ENCODE results near the gene B4GALT5. TPM values are rescaled to one million over a fixed set of nuclear protein-coding genes. Genes with fewer than 3 reads are reported as not detected.
"Not testable (repeated sequence)": the region's sequence is repeated elsewhere in the genome, so short reads cannot be mapped to it uniquely, and the experiment has no call there.

Gene B4GALT5
- total RNA-seq, 2 donors from 2014 or later = 14.8 to 27.3 TPM

- peaks cover 1 to 4% of the 10 kb centered on the region in 2 donors for H3K36me3 Mint-ChIP-seq (ENCODE audit: insufficient read depth in 2 of 2)
Observed at GRCh38 chr20:49629606-49630005, 84.1 kb downstream of the B4GALT5 start.

DNA sequence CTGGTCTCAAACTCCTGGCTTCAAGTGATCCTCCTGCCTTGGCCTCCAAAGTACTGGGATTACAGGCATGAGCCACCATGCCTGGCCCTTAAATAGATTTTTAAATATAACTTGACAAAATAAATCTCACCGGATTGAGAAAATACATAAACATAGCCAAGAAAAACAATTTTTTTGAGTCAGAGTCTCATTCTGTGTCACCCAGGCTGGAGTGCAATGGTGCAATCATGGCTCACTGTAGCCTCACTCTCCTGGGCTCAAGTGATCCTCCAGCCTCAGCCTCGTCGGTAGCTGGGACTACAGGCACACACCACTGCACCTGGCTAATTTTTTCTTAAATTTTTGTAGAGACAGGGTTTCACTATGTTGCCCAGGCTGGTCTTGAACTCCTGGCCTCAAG lies 85.4 kb downstream of the B4GALT5 start:
- not testable (repeated sequence) for H3K4me3 Mint-ChIP-seq; DNase-seq; H3K9me3 Mint-ChIP-seq; H3K27ac Mint-ChIP-seq; H3K36me3 Mint-ChIP-seq (ENCODE audit: insufficient read depth in 2 of 2)
- Mint-ChIP-seq H3K4me1 (ENCODE audit: low read depth) (peaks cover 13% of the 10 kb centered on the region), H3K27me3 (ENCODE audit: low read depth) (peaks cover 21% of the 10 kb centered on the region)
- peak in 1 of 2 donors; percentile 34 for ATAC-seq (replicated peaks in 1 of 2)

More at GRCh38 chr20:49629606-49630005, 84.1 kb downstream of the B4GALT5 start:
- no peak overlapping the region for H3K27ac Mint-ChIP-seq
- DNase-seq (no peak), ATAC-seq (replicated peaks in 1 of 2) (no peak)
- H3K27me3 Mint-ChIP-seq (ENCODE audit: low read depth) = peaks cover 21% of the 10 kb centered on the region
- H3K4me3 Mint-ChIP-seq = no peak overlapping the region
- no peaks in the 10 kb centered on the region for H3K9me3 Mint-ChIP-seq
- peaks cover 13% of the 10 kb centered on the region for H3K4me1 Mint-ChIP-seq (ENCODE audit: low read depth)

- peaks cover 21% of the 10 kb centered on the region for H3K27me3 Mint-ChIP-seq (ENCODE audit: low read depth)
- peaks cover 1 to 2% of the 10 kb centered on the region in 2 donors for H3K36me3 Mint-ChIP-seq (ENCODE audit: insufficient read depth in 2 of 2)
- H3K27ac Mint-ChIP-seq = no peak overlapping the region
- peak in 1 of 2 donors; percentile 16 for ATAC-seq (replicated peaks in 1 of 2)
- no peak overlapping the region for H3K4me3 Mint-ChIP-seq
- DNase-seq = no peak
- H3K4me1 Mint-ChIP-seq (ENCODE audit: low read depth) = peaks cover 13% of the 10 kb centered on the region
- no peaks in the 10 kb centered on the region for H3K9me3 Mint-ChIP-seq
Observed at GRCh38 chr20:49627329-49627761, 86.3 kb downstream of the B4GALT5 start.

DNA sequence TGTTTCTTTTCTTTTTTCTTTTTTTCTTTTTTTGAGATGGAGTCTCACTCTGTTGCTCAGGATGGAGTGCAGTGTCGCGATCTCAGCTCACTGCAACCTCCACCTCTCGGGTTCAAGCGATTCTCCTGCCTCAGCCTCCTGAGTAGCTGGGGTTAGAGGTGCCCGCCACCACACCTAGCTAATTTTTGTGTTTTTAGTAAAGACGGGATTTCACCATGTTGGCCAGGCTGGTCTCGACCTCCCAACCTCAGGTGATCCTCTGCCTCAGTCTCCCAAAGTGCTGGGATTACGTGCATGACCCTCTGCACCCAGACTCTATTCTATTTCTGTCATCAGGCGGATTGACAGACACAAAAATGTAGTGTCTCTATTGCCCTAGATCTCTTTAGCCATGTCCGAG lies 88.7 kb downstream of the B4GALT5 start:
- H3K27ac Mint-ChIP-seq; H3K4me1 Mint-ChIP-seq (ENCODE audit: low read depth); DNase-seq; H3K9me3 Mint-ChIP-seq; H3K36me3 Mint-ChIP-seq (ENCODE audit: insufficient read depth in 2 of 2); H3K4me3 Mint-ChIP-seq; ATAC-seq (replicated peaks in 1 of 2): not testable (repeated sequence)
- peaks cover 33% of the 10 kb centered on the region for H3K27me3 Mint-ChIP-seq (ENCODE audit: low read depth)

DNA sequence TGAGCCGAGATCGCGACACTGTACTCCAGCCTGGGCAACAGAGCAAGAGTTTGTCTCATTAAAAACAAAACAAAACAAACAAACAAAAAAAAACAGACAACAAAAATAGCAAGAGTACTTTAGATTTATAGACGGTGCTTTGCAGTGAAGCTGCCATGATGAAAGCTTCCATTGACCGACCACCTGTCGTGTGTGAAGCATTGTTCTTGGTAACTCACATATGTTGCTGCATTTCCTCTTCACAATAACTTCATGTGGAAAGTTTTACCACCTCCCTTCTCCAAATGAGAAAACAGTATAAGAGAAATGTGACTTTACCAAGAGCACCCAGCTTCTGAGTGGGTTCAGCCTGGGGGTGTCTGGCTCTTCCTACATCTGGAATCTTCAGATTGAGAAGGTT lies 89.4 kb downstream of the B4GALT5 start:
- Mint-ChIP-seq H3K9me3 (peaks cover 5 to 6% of the 10 kb centered on the region in 2 donors), H3K36me3 (ENCODE audit: insufficient read depth in 2 of 2) (peaks cover 4 to 7% of the 10 kb centered on the region in 2 donors), H3K4me3 (no peak overlapping the region), H3K27me3 (ENCODE audit: low read depth) (peaks cover 33% of the 10 kb centered on the region), H3K27ac (no peak overlapping the region), H3K4me1 (ENCODE audit: low read depth) (peaks cover 6% of the 10 kb centered on the region)
- ATAC-seq (replicated peaks in 1 of 2) (no peak), DNase-seq (no peak)

GRCh38 chr20:49622243-49622642 lies 91.4 kb downstream of the B4GALT5 start:
- Mint-ChIP-seq H3K9me3 (peaks cover 5 to 6% of the 10 kb centered on the region in 2 donors), H3K4me3 (no peak overlapping the region), H3K27me3 (ENCODE audit: low read depth) (peaks cover 31% of the 10 kb centered on the region), H3K36me3 (ENCODE audit: insufficient read depth in 2 of 2) (peaks cover 4 to 7% of the 10 kb centered on the region in 2 donors), H3K4me1 (ENCODE audit: low read depth) (peaks cover 5% of the 10 kb centered on the region), H3K27ac (no peak overlapping the region)
- no peak for DNase-seq
- no peak for ATAC-seq (replicated peaks in 1 of 2)

DNA sequence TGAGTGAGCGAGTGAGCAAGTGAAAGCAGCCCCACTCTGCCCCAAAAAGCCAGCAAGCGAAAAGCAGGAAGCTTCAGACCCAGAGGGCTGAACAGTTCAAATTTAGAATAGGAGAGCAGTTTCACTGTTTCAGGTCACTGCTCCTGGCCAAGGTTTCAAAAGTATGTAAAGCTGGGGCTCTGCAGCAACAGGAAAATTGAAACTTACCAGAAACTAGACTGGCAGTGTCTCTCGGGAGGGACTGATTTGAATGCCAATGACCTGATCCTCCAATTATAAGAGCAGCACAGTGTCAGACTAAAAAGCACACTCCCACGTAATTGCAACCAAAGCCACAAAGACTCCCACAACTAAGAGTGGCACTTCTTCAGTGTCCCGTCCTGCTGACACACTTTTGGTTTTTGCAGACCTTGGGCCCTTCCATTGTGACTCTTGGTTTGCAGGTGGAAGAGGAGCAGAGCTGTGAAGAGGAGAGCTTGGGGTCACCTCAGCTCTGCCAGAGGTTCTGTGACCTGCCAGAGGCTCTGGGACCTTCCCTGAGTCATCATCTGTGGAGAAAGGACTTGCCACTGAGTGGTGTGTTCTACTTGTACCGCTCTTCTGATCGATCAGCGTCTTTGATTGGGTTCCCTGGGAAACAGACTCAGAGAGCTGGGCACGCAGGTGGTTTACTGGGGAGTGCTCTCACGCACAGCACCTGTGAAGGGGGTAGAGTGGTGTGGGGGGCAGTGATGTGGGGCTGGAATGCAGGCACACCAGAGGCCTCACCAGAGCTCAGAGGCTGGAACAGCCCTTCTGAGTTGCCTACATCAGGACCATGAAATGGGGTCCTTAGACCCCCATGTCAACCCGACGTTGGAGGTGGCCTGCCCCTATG lies 93.1 kb downstream of the B4GALT5 start:
- ATAC-seq (replicated peaks in 1 of 2) (peak; percentile 87 to 90), DNase-seq (peak; percentile 51)
- Mint-ChIP-seq H3K4me1 (ENCODE audit: low read depth) (no peaks in the 10 kb centered on the region), H3K27me3 (ENCODE audit: low read depth) (peaks cover 17% of the 10 kb centered on the region), H3K9me3 (peaks cover 5 to 6% of the 10 kb centered on the region in 2 donors), H3K27ac (no peak overlapping the region), H3K4me3 (no peak overlapping the region), H3K36me3 (ENCODE audit: insufficient read depth in 2 of 2) (peaks cover 4 to 7% of the 10 kb centered on the region in 2 donors)

DNA sequence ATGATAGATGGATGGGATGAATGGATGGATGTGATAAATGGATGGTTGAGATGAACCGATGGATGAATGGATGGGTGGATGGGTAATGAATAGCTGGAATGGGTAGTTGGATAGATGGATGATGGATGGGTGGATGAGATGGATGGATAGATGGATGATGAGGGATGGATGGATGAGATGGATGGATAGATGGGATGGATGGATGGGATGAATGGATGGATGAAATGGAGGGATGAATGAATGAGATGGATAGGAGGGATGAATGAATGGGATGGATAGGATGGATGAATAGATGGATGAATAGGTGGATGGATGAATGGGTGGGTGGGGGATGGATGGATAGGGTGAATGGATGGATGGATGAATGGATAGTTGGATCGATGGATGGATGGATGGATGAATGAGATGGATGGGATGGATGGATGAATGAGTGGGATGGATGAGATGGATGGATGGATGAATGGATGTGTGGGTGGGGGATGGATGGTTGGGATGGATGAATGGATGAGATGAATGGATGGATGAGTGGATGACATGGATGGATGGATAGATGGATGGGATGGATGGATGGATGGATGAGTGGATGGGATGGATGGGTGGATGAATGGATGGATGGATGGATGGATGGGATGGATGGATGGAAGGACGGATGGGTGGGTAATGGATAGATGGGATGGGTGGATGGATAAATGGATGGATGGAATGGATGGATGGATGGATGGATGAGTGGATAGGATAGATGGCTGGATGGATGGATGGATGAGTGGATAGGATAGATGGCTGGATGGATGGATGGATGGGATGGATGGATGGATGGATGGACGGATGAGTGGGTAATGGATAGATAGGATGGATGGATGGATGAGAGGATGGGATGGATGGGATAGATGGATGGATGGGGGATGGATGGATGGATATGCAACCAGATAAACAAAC lies 94.3 kb downstream of the B4GALT5 start:
- peaks cover 4 to 7% of the 10 kb centered on the region in 2 donors for H3K36me3 Mint-ChIP-seq (ENCODE audit: insufficient read depth in 2 of 2)
- H3K4me1 Mint-ChIP-seq (ENCODE audit: low read depth) = no peaks in the 10 kb centered on the region
- peaks cover 5 to 6% of the 10 kb centered on the region in 2 donors for H3K9me3 Mint-ChIP-seq
- no peak for DNase-seq
- no peak overlapping the region for H3K27ac Mint-ChIP-seq
- no peak for ATAC-seq (replicated peaks in 1 of 2)
- peaks cover 12% of the 10 kb centered on the region for H3K27me3 Mint-ChIP-seq (ENCODE audit: low read depth)
- no peak overlapping the region for H3K4me3 Mint-ChIP-seq

GRCh38 chr20:49618289-49618688 lies 95.4 kb downstream of the B4GALT5 start:
- H3K27ac Mint-ChIP-seq = no peak overlapping the region
- H3K9me3 Mint-ChIP-seq = peaks cover 5 to 6% of the 10 kb centered on the region in 2 donors
- H3K36me3 Mint-ChIP-seq (ENCODE audit: insufficient read depth in 2 of 2) = peaks cover 4 to 7% of the 10 kb centered on the region in 2 donors
- H3K27me3 Mint-ChIP-seq (ENCODE audit: low read depth) = peaks cover 12% of the 10 kb centered on the region
- no peak overlapping the region for H3K4me3 Mint-ChIP-seq
- DNase-seq (no peak), ATAC-seq (replicated peaks in 1 of 2) (no peak)
- no peaks in the 10 kb centered on the region for H3K4me1 Mint-ChIP-seq (ENCODE audit: low read depth)

- DNase-seq; H3K36me3 Mint-ChIP-seq (ENCODE audit: insufficient read depth in 2 of 2); H3K9me3 Mint-ChIP-seq; H3K27ac Mint-ChIP-seq; H3K4me3 Mint-ChIP-seq; H3K4me1 Mint-ChIP-seq (ENCODE audit: low read depth); ATAC-seq (replicated peaks in 1 of 2): not testable (repeated sequence)
- peaks cover 12% of the 10 kb centered on the region for H3K27me3 Mint-ChIP-seq (ENCODE audit: low read depth)
Observed at GRCh38 chr20:49617394-49617793, 96.3 kb downstream of the B4GALT5 start.

DNA sequence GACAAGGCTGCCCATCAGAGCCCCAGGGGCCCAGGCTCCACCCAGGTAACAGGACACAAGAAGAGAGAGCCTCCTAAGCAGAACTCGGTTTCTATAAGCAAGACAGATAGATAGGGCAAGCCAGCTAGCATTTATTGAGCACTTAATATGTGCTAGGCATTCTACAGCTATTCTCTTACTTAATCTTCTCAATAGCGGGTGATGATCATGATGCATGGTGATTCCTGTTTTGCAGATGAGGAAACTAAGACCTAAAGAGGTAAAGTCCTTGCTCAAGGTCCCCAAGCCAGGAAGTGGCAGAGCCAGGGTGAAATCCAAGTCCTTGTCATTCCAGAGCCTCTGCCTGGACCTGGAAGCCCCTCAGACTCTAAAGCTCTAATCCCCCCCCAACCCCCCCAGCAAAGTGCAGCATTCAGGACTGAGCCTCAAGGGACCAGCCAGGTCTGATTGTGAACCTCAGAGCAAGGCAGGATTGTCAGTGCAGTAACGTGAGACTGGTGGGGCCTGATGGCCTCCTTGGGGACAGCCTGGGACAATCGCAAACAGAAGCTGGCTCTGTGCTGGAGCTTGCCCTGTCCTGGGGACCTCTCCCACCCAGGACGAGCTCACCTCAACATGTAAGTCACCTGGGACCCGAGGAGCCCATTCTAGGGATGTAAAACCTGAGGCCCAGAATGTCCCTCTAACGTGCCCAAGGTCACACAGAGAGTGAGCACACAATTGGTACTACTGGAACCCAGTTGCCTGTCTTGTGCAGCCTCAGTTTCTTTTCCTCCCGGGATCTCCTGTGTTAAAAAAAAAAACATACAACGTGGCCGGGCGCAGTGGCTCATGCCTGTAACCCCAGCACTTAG lies 97.3 kb downstream of the B4GALT5 start:
- no peak overlapping the region for H3K27ac Mint-ChIP-seq
- no peak overlapping the region for H3K4me3 Mint-ChIP-seq
- no peaks in the 10 kb centered on the region for H3K9me3 Mint-ChIP-seq
- ATAC-seq (replicated peaks in 1 of 2) (no peak), DNase-seq (no peak)
- no peaks in the 10 kb centered on the region for H3K36me3 Mint-ChIP-seq (ENCODE audit: insufficient read depth in 2 of 2)
- no peaks in the 10 kb centered on the region for H3K4me1 Mint-ChIP-seq (ENCODE audit: low read depth)
- H3K27me3 Mint-ChIP-seq (ENCODE audit: low read depth) = peaks cover 3% of the 10 kb centered on the region

GRCh38 chr20:49615401-49616153 lies 98.1 kb downstream of the B4GALT5 start:
- Mint-ChIP-seq H3K9me3 (no peaks in the 10 kb centered on the region), H3K27ac (no peak overlapping the region), H3K36me3 (ENCODE audit: insufficient read depth in 2 of 2) (no peaks in the 10 kb centered on the region), H3K4me1 (ENCODE audit: low read depth) (peaks cover 5% of the 10 kb centered on the region), H3K27me3 (ENCODE audit: low read depth) (no peaks in the 10 kb centered on the region), H3K4me3 (no peak overlapping the region)
- DNase-seq (no peak), ATAC-seq (replicated peaks in 1 of 2) (no peak)
